Parathyroid adenoma (tissue), 2 donors: ENCODE results near the gene SEMA4A.

Experiments
- H2AFZ ChIP-seq: fragments of 300-600 bp; sonication (generic); one replicate; pipeline ENCODE4 v1.7.0; 2017; ENCODE audit warnings: antibody characterized with exemption, mild to moderate bottlenecking
- H3K27ac ChIP-seq: fragments of 300-600 bp; sonication (generic); one replicate; pipeline ENCODE4 v1.7.0; 2017
- H3K27me3 ChIP-seq: fragments of 300-600 bp; sonication (generic); one replicate; pipeline ENCODE4 v1.7.0; 2017; ENCODE audit warnings: low read length; ENCODE audit not compliant: control insufficient read depth, insufficient read depth
- H3K36me3 ChIP-seq: fragments of 300-600 bp; sonication (generic); one replicate; pipeline ENCODE4 v1.7.0; 2017; ENCODE audit warnings: low read length; ENCODE audit not compliant: control insufficient read depth, insufficient read depth
- H3K4me1 ChIP-seq: fragments of 300-600 bp; sonication (generic); one replicate; pipeline ENCODE4 v1.7.0; 2017; ENCODE audit warnings: control low read depth
- H3K4me2 ChIP-seq: fragments of 300-600 bp; sonication (generic); one replicate; pipeline ENCODE4 v1.7.0; 2017; ENCODE audit warnings: low read length
- H3K4me3 ChIP-seq: fragments of 300-600 bp; sonication (generic); one replicate; pipeline ENCODE4 v1.7.0; 2017; ENCODE audit warnings: low read depth, low read length
- H3K79me2 ChIP-seq: fragments of 300-600 bp; sonication (generic); one replicate; pipeline ENCODE4 v1.7.0; 2017; ENCODE audit warnings: control low read depth
- H3K9ac ChIP-seq: fragments of 300-600 bp; sonication (generic); one replicate; pipeline ENCODE4 v1.7.0; 2017; ENCODE audit warnings: mild to moderate bottlenecking
- H3K9me3 ChIP-seq: fragments of 300-600 bp; sonication (generic); one replicate; pipeline ENCODE4 v1.7.0; 2017; ENCODE audit warnings: low read length; ENCODE audit not compliant: control insufficient read depth
- TF ChIP-seq, protein P1 (sequence below): fragments of 300-600 bp; sonication (generic); IDR thresholded peaks from one replicate; pipeline ENCODE4 v1.7.0; 2017; ENCODE audit warnings: antibody characterized with exemption, mild to moderate bottlenecking
- donor health status: primary hyperparathyroidism.

Gene SEMA4A

DNA sequence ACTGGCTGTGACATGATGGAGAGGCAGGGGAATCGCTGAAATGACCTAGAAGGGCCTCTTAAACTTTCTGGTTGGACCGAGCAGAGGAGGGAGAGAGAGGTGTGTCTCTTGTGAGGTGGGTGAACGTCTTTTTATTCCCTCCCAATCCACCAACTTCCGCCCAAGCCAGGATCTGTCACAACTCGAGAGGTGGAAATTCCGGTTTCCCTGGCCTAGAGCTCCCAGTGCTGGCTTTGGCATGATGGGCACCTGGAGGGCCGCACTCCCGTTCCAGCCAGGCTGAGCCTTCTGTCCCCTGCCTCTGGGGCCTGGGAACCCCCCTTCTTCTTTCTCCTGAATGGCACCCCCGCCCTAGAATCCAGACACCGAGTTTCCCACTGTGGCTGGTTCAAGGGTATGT is at the start of gene SEMA4A:
Gene SEMA4A, plus strand, starts transcription at position 224 of the 400 bp plus-strand sequence. CDS start 994 bp downstream, outside the sequence.
- no peak within 1 kb of the TSS for H2AFZ ChIP-seq
- no peak within 1 kb of the TSS for H3K9ac ChIP-seq
- no peaks in the 10 kb centered on the region for H3K79me2 ChIP-seq
- no peak within 1 kb of the TSS for H3K4me3 ChIP-seq
- H3K4me2 ChIP-seq = peak within 1 kb of the TSS; percentile 40
- H3K36me3 ChIP-seq = no peaks in the 10 kb centered on the region
- no peak within 1 kb of the TSS for H3K27ac ChIP-seq
- TF ChIP-seq, protein P1, sequence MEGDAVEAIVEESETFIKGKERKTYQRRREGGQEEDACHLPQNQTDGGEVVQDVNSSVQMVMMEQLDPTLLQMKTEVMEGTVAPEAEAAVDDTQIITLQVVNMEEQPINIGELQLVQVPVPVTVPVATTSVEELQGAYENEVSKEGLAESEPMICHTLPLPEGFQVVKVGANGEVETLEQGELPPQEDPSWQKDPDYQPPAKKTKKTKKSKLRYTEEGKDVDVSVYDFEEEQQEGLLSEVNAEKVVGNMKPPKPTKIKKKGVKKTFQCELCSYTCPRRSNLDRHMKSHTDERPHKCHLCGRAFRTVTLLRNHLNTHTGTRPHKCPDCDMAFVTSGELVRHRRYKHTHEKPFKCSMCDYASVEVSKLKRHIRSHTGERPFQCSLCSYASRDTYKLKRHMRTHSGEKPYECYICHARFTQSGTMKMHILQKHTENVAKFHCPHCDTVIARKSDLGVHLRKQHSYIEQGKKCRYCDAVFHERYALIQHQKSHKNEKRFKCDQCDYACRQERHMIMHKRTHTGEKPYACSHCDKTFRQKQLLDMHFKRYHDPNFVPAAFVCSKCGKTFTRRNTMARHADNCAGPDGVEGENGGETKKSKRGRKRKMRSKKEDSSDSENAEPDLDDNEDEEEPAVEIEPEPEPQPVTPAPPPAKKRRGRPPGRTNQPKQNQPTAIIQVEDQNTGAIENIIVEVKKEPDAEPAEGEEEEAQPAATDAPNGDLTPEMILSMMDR = no peak
- no peaks in the 10 kb centered on the region for H3K27me3 ChIP-seq
- H3K4me1 ChIP-seq = no peaks in the 10 kb centered on the region
- no peaks in the 10 kb centered on the region for H3K9me3 ChIP-seq

- Histone ChIP-seq H2AFZ (peak overlapping the region; percentile 45), H3K4me2 (peak overlapping the region; percentile 43), H3K36me3 (no peaks in the 10 kb centered on the region), H3K27me3 (no peaks in the 10 kb centered on the region), H3K79me2 (no peaks in the 10 kb centered on the region), H3K27ac (peak overlapping the region; percentile 93), H3K9ac (no peak overlapping the region), H3K9me3 (no peaks in the 10 kb centered on the region), H3K4me3 (peak overlapping the region; percentile 23), H3K4me1 (peaks cover 22% of the 10 kb centered on the region)
- TF ChIP-seq, protein P1 = no peak
These were observed 49.1 kb upstream of the SEMA4A start for GRCh38 chr1:156104065-156104810.

GRCh38 chr1:156104861-156105832 is 48.2 kb upstream of the SEMA4A start:
- H3K9ac ChIP-seq = peak overlapping the region; percentile 5
- H3K4me3 ChIP-seq = peak overlapping the region; percentile 45
- H3K4me2 ChIP-seq = peak overlapping the region; percentile 76
- TF ChIP-seq, protein P1 = no peak
- no peaks in the 10 kb centered on the region for H3K9me3 ChIP-seq
- H3K4me1 ChIP-seq = peaks cover 22% of the 10 kb centered on the region
- H3K79me2 ChIP-seq = no peaks in the 10 kb centered on the region
- H3K36me3 ChIP-seq = no peaks in the 10 kb centered on the region
- peak overlapping the region; percentile 93 for H3K27ac ChIP-seq
- peak overlapping the region; percentile 66 for H2AFZ ChIP-seq
- no peaks in the 10 kb centered on the region for H3K27me3 ChIP-seq

DNA sequence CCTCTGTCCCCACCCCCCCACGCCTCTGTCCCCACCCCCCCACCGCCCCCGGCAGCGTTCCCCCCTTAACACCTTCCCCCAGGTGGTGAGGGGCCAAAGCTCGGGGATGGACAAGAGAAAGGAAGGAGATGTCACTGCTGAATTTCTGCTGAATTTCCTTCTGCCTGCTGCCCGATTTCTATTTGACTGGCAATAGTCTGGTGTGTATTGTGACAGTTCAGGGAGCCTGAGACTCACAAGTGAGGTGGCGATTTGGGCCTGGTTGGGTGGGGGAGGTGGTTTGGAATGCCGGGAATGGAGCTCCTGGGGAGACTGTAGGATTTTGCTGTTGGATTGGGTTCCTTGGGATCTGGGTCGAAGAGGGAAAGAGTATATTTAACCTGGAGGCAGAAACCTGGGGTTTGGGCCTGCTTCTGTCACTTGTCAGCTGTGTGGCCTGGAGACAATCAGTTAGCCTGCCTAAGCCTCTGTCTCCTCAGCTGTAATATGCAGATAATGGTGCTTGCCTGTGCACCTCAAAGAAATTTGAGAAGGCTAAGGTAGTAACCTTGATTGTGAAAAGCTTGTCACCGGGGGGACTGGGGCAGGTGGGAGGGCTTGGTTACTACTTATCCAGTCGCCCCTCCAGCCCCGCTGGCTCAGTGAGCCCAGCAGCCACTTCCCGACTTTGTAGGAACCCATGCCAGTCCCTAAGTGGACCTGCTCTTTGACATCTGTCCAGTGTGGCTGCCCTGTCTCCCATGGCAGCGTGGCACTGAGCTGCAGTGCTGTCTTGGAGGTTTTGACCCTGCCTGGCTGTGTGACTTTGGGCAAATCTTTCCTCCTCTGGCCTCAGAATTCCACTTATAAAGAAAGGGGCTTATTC is 46.5 kb upstream of the SEMA4A start:
- H3K36me3 ChIP-seq = no peaks in the 10 kb centered on the region
- H3K4me1 ChIP-seq = peaks cover 25% of the 10 kb centered on the region
- no peaks in the 10 kb centered on the region for H3K9me3 ChIP-seq
- peak overlapping the region; percentile 96 for H3K27ac ChIP-seq
- peak overlapping the region; percentile 79 for H2AFZ ChIP-seq
- no peaks in the 10 kb centered on the region for H3K79me2 ChIP-seq
- H3K4me2 ChIP-seq = peak overlapping the region; percentile 43
- H3K9ac ChIP-seq = no peak overlapping the region
- TF ChIP-seq, protein P1 = no peak
- H3K27me3 ChIP-seq = no peaks in the 10 kb centered on the region
- peak overlapping the region; percentile 11 for H3K4me3 ChIP-seq
